ENCODE data around the gene MED15.
"Not testable (repeated sequence)": the region's sequence is repeated elsewhere in the genome, so short reads cannot be mapped to it uniquely, and the experiment has no call there.

Gene MED15

GRCh38 chr22:20585639-20586402 is 78.4 kb downstream of the MED15 start:
- no peak for DNase-seq

GRCh38 chr22:20586403-20586745 is 79.0 kb downstream of the MED15 start:
- no peak for DNase-seq

GRCh38 chr22:20587206-20587958 is 80.0 kb downstream of the MED15 start:
- DNase-seq: no peak

- DNase-seq: no peak
Observed at GRCh38 chr22:20588092-20588842, 80.9 kb downstream of the MED15 start.

GRCh38 chr22:20588843-20589581 is 81.6 kb downstream of the MED15 start:
- no peak for DNase-seq

GRCh38 chr22:20589614-20590476 is 82.4 kb downstream of the MED15 start:
- no peak for DNase-seq

- no peak for DNase-seq
Observed at GRCh38 chr22:20590477-20591294, 83.3 kb downstream of the MED15 start.

GRCh38 chr22:20591295-20591645 is 83.9 kb downstream of the MED15 start:
- no peak for DNase-seq

GRCh38 chr22:20591660-20592310 is 84.4 kb downstream of the MED15 start:
- DNase-seq: no peak

GRCh38 chr22:20594038-20594437 is 86.6 kb downstream of the MED15 start:
- not testable (repeated sequence) for DNase-seq

GRCh38 chr22:20594486-20594885 is 87.1 kb downstream of the MED15 start:
- not testable (repeated sequence) for DNase-seq

- DNase-seq: no peak
Observed at GRCh38 chr22:20595461-20595860, 88.1 kb downstream of the MED15 start.

GRCh38 chr22:20599117-20599516 is 91.7 kb downstream of the MED15 start:
- DNase-seq: no peak

GRCh38 chr22:20600137-20600673 is 92.8 kb downstream of the MED15 start:
- DNase-seq: no peak

- DNase-seq: no peak
Observed at GRCh38 chr22:20601308-20601707, 93.9 kb downstream of the MED15 start.

- DNase-seq: no peak
Observed at GRCh38 chr22:20602609-20603164, 95.3 kb downstream of the MED15 start.

GRCh38 chr22:20604092-20604747 is 96.8 kb downstream of the MED15 start:
- DNase-seq: no peak

GRCh38 chr22:20604776-20605221 is 97.4 kb downstream of the MED15 start:
- DNase-seq: no peak

GRCh38 chr22:20605328-20605727 is 97.9 kb downstream of the MED15 start:
- DNase-seq: no peak
